DMS79 treated with DMSO at 0.1 percent for 48 hours (cell line): ENCODE measurements around the gene LCE1E.
A peak's percentile ranks its signal among the peaks of the same experiment; 100 is the strongest.

ENCODE experiments used
- DNase-seq: peaks from one replicate; lab custom pipeline; 2025; lab: John Stamatoyannopoulos, UW

The LCE1E gene

GRCh38 chr1:152786077-152786476 lies at the start of gene LCE1E:
Gene LCE1E (plus strand): TSS chr1:152786257. CDS start chr1:152787300, 1,043 bp downstream.
- DNase-seq = peak; percentile 10

- DNase-seq = no peak
These were observed 48.1 kb upstream of the LCE1E start for GRCh38 chr1:152737997-152738396.

GRCh38 chr1:152739841-152740240 lies 46.2 kb upstream of the LCE1E start:
- DNase-seq = no peak

- no peak for DNase-seq
These were observed 44.4 kb upstream of the LCE1E start for GRCh38 chr1:152741656-152742055.

- DNase-seq = no peak
These were observed 42.5 kb upstream of the LCE1E start for GRCh38 chr1:152743371-152744145.

GRCh38 chr1:152745289-152745704 lies 40.8 kb upstream of the LCE1E start:
- DNase-seq = no peak

- DNase-seq = no peak
These were observed 40.2 kb upstream of the LCE1E start for GRCh38 chr1:152745765-152746444.

- DNase-seq = no peak
These were observed 38.2 kb upstream of the LCE1E start for GRCh38 chr1:152747831-152748230.

- DNase-seq = no peak
These were observed 33.8 kb upstream of the LCE1E start for GRCh38 chr1:152752225-152752624.

GRCh38 chr1:152753586-152753985 lies 32.5 kb upstream of the LCE1E start:
- no peak for DNase-seq

GRCh38 chr1:152756872-152757271 lies 29.2 kb upstream of the LCE1E start:
- no peak for DNase-seq

- DNase-seq = no peak
These were observed 28.3 kb upstream of the LCE1E start, which contains the start of gene KPRP for GRCh38 chr1:152757747-152758146. Gene KPRP (plus strand): TSS chr1:152758025. CDS start chr1:152759589, 1,564 bp downstream.

- no peak for DNase-seq
These were observed 27.4 kb upstream of the LCE1E start for GRCh38 chr1:152758636-152759035.

GRCh38 chr1:152759453-152760173 lies 26.4 kb upstream of the LCE1E start:
- DNase-seq = no peak

- DNase-seq = no peak
These were observed 25.4 kb upstream of the LCE1E start for GRCh38 chr1:152760551-152761190.

- no peak for DNase-seq
These were observed 24.3 kb upstream of the LCE1E start for GRCh38 chr1:152761609-152762213.

- DNase-seq = no peak
These were observed 17.1 kb upstream of the LCE1E start for GRCh38 chr1:152768847-152769533.

- no peak for DNase-seq
These were observed 15.6 kb upstream of the LCE1E start for GRCh38 chr1:152770411-152770810.

GRCh38 chr1:152774875-152775274 lies 11.2 kb upstream of the LCE1E start, which contains the start of gene LCE1F:
Gene LCE1F (plus strand): TSS chr1:152775140. CDS start chr1:152776372, 1,232 bp downstream.
- no peak for DNase-seq

- no peak for DNase-seq
These were observed 9.7 kb upstream of the LCE1E start for GRCh38 chr1:152776361-152776760.
